ENCODE results near the gene FAAP24.
"Not testable (repeated sequence)": the region's sequence is repeated elsewhere in the genome, so short reads cannot be mapped to it uniquely, and the experiment has no call there.

Gene FAAP24

DNA sequence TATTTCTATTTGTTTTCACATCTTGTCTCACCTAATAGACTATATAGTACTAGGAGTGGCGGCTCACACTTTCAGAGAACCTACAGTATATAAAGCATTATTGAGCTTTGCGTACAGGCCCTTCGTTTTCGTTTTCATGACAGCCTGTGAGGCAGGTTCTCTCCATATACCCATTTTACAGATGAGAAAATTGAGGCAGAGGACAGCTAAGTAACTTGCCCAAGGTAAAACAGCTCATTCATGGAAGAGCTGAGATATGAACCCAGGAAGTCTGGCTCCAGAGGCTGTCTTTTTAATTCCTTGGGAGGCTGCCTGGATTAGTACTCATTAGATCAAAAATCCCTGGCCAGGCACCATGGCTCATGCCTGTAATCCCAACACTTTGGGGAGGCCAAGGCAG, 28.9 kb downstream of the FAAP24 start:
- Histone ChIP-seq H3K9me3 (no peaks in the 10 kb centered on the region), H3K4me1 (ENCODE audit: control insufficient read depth in 1 of 2, insufficient read depth in 1 of 2, low read depth in 1 of 2, low read length in 1 of 2) (no peaks in the 10 kb centered on the region), H3K36me3 (no peaks in the 10 kb centered on the region), H3K27ac (no peak overlapping the region), H3K4me3 (ENCODE audit: low read depth in 1 of 2, low read length in 1 of 2) (no peak overlapping the region), H3K27me3 (peaks cover 8% of the 10 kb centered on the region)
- TF ChIP-seq CTCF (IDR thresholded peaks at IDR 0.05), result no peak

DNA sequence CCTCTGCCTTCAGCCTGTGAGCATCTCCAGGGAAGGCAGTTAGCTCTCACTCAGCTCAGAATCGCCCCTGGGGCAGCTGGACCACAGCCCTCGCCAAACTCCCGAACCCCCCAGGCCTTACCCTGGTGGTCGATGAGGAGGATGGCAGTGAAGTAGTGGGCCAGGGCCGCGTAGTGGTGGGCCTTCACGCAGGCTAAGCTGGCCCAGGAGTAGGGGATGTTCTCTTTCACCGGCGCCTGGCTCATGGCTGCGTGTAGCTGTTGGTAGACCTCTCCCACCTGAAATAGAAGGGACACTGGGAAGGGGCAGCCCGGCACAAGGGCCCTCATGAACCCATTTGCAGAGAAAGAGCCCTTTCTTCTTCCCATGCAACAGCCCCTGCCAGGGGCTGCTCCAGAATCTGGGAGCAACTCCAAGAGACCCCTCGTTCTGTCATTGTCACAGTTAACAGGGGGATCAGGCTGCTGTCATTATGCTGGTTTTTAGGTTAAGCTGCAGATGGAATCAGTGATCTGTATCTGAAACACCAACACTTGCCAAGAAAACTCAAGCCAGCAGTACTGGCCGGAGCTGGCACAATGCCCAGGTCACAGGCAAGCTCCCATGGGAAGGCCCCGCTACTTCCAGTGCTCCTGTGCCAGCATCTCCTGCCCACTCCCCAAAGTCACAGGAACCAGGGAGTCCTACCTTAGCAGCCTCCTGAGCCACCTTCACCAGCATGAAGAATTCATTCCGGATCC, 30.3 kb downstream of the FAAP24 start:
- not testable (repeated sequence) for H3K27ac ChIP-seq; H3K9me3 ChIP-seq; H3K36me3 ChIP-seq; H3K4me1 ChIP-seq (ENCODE audit: control insufficient read depth in 1 of 2, insufficient read depth in 1 of 2, low read depth in 1 of 2, low read length in 1 of 2); H3K4me3 ChIP-seq (ENCODE audit: low read depth in 1 of 2, low read length in 1 of 2); H3K27me3 ChIP-seq

- not testable (repeated sequence) for H3K4me1 ChIP-seq (ENCODE audit: control insufficient read depth in 1 of 2, insufficient read depth in 1 of 2, low read depth in 1 of 2, low read length in 1 of 2); H3K36me3 ChIP-seq; H3K27me3 ChIP-seq; H3K9me3 ChIP-seq; H3K27ac ChIP-seq; H3K4me3 ChIP-seq (ENCODE audit: low read depth in 1 of 2, low read length in 1 of 2)
Measured at GRCh38 chr19:33003424-33004024, 31.5 kb downstream of the FAAP24 start.

DNA sequence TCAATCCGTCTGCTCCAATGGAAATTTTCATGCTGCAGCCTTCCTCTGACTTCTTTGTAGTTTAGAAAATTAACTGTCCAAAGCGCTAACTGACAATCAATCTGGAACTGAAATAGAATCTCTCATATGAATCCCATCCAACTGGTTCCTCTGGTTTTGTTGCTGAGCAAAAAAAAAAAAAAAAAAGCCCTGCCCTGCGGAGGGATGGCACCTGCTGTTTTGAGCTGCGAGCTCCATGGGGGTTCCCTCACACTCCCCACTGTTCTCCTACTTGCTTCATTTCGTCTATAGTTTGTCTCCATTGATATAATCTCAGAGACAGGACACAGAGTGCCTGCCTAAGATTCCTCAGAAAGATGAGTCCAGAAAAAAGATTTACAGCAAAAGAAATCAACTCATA, 33.4 kb downstream of the FAAP24 start:
- H3K27ac ChIP-seq, result no peak overlapping the region
- H3K9me3 ChIP-seq, result no peaks in the 10 kb centered on the region
- no peaks in the 10 kb centered on the region for H3K36me3 ChIP-seq
- H3K4me3 ChIP-seq (ENCODE audit: low read depth in 1 of 2, low read length in 1 of 2), result no peak overlapping the region
- H3K27me3 ChIP-seq, result peaks cover 8% of the 10 kb centered on the region
- no peaks in the 10 kb centered on the region for H3K4me1 ChIP-seq (ENCODE audit: control insufficient read depth in 1 of 2, insufficient read depth in 1 of 2, low read depth in 1 of 2, low read length in 1 of 2)
- no peak for TF ChIP-seq CTCF (IDR thresholded peaks at IDR 0.05)

- no peaks in the 10 kb centered on the region for H3K9me3 ChIP-seq
- H3K27ac ChIP-seq, result no peak overlapping the region
- peaks cover 3% of the 10 kb centered on the region for H3K27me3 ChIP-seq
- no peak overlapping the region for H3K4me3 ChIP-seq (ENCODE audit: low read depth in 1 of 2, low read length in 1 of 2)
- no peaks in the 10 kb centered on the region for H3K4me1 ChIP-seq (ENCODE audit: control insufficient read depth in 1 of 2, insufficient read depth in 1 of 2, low read depth in 1 of 2, low read length in 1 of 2)
- no peaks in the 10 kb centered on the region for H3K36me3 ChIP-seq
- TF ChIP-seq CTCF (IDR thresholded peaks at IDR 0.05), result no peak
Measured at GRCh38 chr19:33008738-33009137, 36.7 kb downstream of the FAAP24 start.

DNA sequence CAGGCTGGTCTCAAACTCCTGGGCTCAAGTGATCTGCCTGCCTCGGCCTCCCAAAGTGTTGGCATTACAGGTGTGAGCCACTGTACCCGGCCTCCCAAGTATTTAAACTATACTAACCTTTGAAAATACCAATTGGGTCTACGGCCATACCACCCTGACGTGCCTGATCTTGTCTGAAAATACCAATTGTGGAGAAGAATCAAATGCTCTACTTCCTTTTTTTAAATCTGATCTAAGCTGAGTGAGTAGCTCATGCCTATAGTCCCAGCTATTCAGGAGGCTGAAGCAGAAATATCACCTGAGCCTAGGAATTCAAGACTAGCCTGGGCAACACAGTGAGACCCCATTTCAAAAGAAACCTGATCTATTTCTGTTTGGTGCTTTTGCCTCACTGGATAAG, 38.8 kb downstream of the FAAP24 start:
- not testable (repeated sequence) for H3K4me3 ChIP-seq (ENCODE audit: low read depth in 1 of 2, low read length in 1 of 2); H3K27ac ChIP-seq; H3K4me1 ChIP-seq (ENCODE audit: control insufficient read depth in 1 of 2, insufficient read depth in 1 of 2, low read depth in 1 of 2, low read length in 1 of 2); H3K27me3 ChIP-seq; H3K36me3 ChIP-seq; H3K9me3 ChIP-seq

DNA sequence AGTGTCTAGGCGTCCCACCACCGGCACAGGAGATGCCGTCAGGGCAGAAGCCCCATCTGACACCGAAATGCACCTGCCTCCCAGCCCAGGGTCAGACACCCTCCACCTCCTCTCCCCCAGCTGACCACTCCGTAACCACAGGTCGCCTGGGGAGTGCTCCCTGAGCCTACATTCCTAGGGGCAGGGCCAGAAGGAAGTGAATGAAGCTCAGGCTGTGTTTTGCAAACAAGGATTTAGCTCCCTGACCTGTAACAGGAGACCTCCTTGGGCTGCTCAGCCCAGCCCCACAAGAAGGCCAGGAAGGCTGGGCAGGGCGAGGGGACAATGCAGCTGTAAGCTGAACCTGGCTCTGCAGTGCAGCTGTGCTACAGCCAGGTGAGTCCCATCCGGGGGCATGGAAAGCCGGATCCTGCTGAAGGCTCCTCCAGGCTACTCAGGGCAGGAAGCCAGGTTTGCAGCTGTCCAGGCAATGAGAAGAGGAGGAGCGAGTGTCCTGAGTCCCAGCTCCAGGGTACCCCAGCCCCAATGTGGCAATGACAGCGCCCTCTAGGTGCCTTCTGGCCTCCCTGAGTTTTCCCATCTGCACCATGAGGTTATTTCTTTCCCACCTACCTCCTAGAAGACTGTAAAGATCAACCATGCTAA, 50.6 kb downstream of the FAAP24 start:
- H3K36me3 ChIP-seq, result no peaks in the 10 kb centered on the region
- no peaks in the 10 kb centered on the region for H3K9me3 ChIP-seq
- no peaks in the 10 kb centered on the region for H3K4me1 ChIP-seq (ENCODE audit: control insufficient read depth in 1 of 2, insufficient read depth in 1 of 2, low read depth in 1 of 2, low read length in 1 of 2)
- H3K27ac ChIP-seq, result no peak overlapping the region
- H3K4me3 ChIP-seq (ENCODE audit: low read depth in 1 of 2, low read length in 1 of 2), result no peak overlapping the region
- TF ChIP-seq CTCF (IDR thresholded peaks at IDR 0.05), result no peak
- H3K27me3 ChIP-seq, result peaks cover 10% of the 10 kb centered on the region
